GM12874 (cell line): Measurements from ENCODE around the gene RGS6.

Experiments
- CTCF ChIP-seq: IDR thresholded peaks from 2 replicates; pipeline ENCODE4 v1.5.1; 2011; ENCODE audit warnings: low read depth, mild to moderate bottlenecking, control low read depth, low read length, moderate library complexity; ENCODE audit not compliant: insufficient read depth

Gene RGS6

GRCh38 chr14:72604133-72604532 is 671.9 kb downstream of the RGS6 start:
- no peak for TF ChIP-seq CTCF

GRCh38 chr14:72605096-72605920 is 673.1 kb downstream of the RGS6 start:
- no peak for TF ChIP-seq CTCF

- TF ChIP-seq CTCF = no peak
These were observed 673.6 kb downstream of the RGS6 start for GRCh38 chr14:72605921-72606220.

GRCh38 chr14:72606879-72607278 is 674.6 kb downstream of the RGS6 start:
- TF ChIP-seq CTCF = no peak

- no peak for TF ChIP-seq CTCF
These were observed 675.3 kb downstream of the RGS6 start for GRCh38 chr14:72607386-72608130.

- TF ChIP-seq CTCF = no peak
These were observed 676.4 kb downstream of the RGS6 start for GRCh38 chr14:72608391-72609204.
